AG04449 (cell line): Measurements from ENCODE around the gene AZU1.

Experiments
- CTCF ChIA-PET: fragments of 350-600 bp; formaldehyde crosslinking; extraction: SDS; loops from one replicate; lab custom pipeline; 2021; ENCODE audit warnings: antibody characterized with exemption; lab: Yijun Ruan, JAX
- POLR2A ChIA-PET: fragments of 400-600, 350-600 bp; formaldehyde crosslinking; extraction: SDS; loops from one replicate; lab custom pipeline; 2020; ENCODE audit warnings: antibody characterized with exemption, inconsistent platforms; lab: Yijun Ruan, JAX
- DNase-seq: peaks from one replicate; pipeline ENCODE4 v3.0.0-alpha.2; 2010; ENCODE audit warnings: low read depth, low spot score
- H3K4me3 ChIP-seq: 2 replicates; pipeline ENCODE4 v1.5.1; 2011; ENCODE audit warnings: low read depth, mild to moderate bottlenecking, control low read depth, low read length
- TF ChIP-seq, protein P1 (sequence below): IDR thresholded peaks from one replicate; pipeline ENCODE4 v1.5.1; 2011; ENCODE audit warnings: mild to moderate bottlenecking, moderate library complexity, low read length, control low read depth, inconsistent platforms; ENCODE audit not compliant: insufficient read depth; ENCODE audit errors: missing control alignments

Gene AZU1

DNA sequence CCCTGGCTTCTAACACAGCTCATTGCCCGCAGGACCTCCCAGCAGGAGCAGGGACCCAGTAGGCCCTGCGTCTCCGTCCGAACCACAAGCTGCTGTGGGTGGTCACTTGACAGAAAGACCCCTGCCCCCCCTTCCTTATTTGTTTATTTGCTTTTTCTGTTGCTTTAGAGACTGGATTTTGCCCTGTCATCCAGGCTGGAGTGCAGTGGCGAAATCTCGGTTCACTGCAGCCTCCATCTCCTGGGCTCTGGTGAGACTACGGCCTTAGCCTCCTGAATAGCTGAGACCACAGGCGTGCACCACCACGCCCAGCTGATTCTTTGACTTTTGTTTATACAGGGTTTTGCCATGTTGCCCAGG is 38.0 kb upstream of the AZU1 start:
- POLR2A ChIA-PET = no interaction called here
- TF ChIP-seq, protein P1, sequence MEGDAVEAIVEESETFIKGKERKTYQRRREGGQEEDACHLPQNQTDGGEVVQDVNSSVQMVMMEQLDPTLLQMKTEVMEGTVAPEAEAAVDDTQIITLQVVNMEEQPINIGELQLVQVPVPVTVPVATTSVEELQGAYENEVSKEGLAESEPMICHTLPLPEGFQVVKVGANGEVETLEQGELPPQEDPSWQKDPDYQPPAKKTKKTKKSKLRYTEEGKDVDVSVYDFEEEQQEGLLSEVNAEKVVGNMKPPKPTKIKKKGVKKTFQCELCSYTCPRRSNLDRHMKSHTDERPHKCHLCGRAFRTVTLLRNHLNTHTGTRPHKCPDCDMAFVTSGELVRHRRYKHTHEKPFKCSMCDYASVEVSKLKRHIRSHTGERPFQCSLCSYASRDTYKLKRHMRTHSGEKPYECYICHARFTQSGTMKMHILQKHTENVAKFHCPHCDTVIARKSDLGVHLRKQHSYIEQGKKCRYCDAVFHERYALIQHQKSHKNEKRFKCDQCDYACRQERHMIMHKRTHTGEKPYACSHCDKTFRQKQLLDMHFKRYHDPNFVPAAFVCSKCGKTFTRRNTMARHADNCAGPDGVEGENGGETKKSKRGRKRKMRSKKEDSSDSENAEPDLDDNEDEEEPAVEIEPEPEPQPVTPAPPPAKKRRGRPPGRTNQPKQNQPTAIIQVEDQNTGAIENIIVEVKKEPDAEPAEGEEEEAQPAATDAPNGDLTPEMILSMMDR = no peak
- CTCF ChIA-PET = interaction anchor here (1.2 kb wide), 1 partner anchor 451 kb away, joined by 3 read pairs; no protein-coding TSS in a partner anchor
- no peak for DNase-seq
- no peak overlapping the region for H3K4me3 ChIP-seq

DNA sequence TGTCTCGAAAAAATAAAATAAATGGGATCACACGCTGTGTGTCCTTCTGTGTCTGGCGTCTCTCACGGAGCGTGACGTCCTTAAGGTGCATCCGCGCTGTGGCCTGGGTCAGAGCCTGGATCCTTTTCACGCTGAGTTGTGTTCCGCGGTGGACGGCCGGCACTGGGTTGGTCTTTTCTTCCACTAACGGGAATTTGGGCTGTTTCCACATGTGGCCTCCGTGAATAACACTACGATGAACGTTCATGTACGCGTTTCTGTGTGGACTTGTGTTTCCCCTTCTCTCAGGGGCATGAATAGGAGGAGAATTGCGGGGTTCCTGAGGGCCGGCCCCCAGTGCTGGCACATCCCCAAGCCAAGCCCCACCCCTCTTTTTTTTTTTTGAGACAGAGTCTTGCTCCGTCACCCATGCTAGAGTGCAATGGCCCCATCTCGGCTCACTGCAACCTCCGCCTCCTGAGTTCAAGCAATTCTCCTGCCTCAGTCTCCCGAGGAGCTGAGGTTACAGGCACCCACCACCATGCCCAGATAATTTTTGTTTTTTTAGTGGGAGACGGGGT is 36.5 kb upstream of the AZU1 start:
- H3K4me3 ChIP-seq = no peak overlapping the region

DNA sequence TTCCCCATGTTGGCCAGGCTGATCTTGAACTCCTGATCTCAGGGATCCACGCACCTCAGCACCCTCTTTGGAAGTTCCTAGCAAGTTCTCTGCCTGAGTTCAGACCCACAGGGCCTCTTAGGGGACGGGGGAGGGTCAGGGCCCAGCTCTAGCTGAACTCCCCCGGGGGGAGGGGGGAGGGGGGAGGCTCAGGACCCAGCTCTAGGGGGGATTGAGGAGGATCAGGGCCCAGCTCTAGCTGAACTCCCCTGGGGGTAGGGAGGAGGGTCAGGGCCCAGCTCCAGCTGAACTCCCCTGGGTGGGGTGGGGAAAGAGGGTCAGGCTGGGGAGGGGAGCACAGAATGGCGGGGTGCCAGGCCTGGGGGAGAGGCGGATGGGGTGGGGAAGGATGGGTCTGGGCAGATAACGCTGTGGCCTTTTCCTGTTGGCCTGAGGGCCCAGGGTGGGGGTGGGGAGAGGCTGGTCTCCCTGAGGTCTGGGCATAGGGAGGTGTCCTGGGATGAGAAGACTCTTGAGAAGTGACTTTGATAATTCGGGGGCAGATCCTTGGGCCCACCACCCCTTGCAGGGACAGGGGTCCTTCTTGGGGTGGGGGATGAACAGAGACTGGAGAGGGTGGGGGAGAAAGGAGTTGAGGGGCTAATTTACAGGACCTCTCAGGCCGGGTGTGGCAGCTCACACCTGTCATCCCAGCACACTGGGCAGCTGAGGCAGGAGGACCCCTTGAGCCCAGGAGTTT is 35.9 kb upstream of the AZU1 start:
- TF ChIP-seq, protein P1 = no peak
- no peak for DNase-seq
- ChIA-PET CTCF (interaction anchor here (0.9 kb wide), 1 partner anchor 37 kb away, joined by 3 read pairs; no protein-coding TSS in a partner anchor), POLR2A (no interaction called here)
- H3K4me3 ChIP-seq = no peak overlapping the region

More for the DNA sequence above, 36.5 kb upstream of the AZU1 start:
- TF ChIP-seq, protein P1 = no peak
- ChIA-PET CTCF (interaction anchor here (0.9 kb wide), 1 partner anchor 37 kb away, joined by 3 read pairs; no protein-coding TSS in a partner anchor), POLR2A (no interaction called here)
- no peak for DNase-seq

DNA sequence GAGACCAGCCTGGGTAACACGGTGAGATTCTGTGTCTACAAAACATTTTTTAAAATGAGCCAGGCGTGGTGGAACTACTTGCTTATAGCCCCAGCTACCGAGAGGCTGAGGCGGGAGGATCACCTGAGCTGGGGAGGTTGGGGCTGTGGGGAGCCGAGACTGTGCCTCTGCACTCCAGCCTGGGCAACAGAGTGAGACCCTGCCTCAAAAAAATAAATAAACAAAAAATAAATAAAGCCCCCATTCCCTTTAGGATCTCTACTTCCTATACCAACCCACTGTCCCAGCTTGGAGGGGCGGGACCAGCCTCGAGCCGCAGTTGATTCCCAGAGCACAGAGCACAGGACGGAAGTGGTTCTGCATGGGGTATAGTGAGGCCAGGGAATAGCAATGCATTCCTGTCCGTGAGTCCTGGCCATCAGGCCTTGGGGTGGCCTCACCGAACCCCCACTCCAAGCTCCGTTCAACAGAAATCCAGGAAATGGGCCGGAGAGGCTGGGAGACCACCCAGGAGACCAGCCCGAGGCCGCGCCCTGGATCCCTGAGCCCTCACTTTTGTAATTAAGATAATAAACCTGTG is 35.2 kb upstream of the AZU1 start:
- no peak for DNase-seq
- H3K4me3 ChIP-seq = no peak overlapping the region
- POLR2A ChIA-PET = no interaction called here
- CTCF ChIA-PET = interaction anchor here (2.2 kb wide), 1 partner anchor 21 kb away, joined by 5 read pairs; no protein-coding TSS in a partner anchor
- TF ChIP-seq, protein P1 = no peak

DNA sequence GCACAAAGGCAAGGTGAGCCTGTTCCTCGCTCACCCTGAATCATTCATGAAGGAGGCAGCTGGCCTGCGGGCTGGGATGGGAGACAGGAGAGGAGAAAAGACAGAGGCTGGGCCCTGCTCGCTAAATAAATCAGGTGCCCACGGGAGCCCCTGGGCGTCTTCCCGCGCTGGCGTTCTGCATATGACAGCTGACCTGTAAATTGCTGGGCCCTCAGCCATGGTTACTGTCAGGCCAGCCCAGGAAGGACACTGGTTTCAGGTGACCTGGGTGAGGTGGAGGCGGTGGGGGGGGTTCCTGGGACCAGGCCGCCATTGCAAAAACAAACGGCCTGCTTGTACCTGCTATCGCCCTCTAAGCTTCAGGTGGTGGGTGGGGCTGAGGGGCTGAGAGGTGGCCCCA is 33.8 kb upstream of the AZU1 start:
- ChIA-PET POLR2A (no interaction called here), CTCF (interaction anchor here (2.2 kb wide), 1 partner anchor 23 kb away, joined by 5 read pairs; no protein-coding TSS in a partner anchor)
- H3K4me3 ChIP-seq = no peak overlapping the region
- DNase-seq = no peak
- TF ChIP-seq, protein P1 = no peak
